ENCODE measurements around the gene C20orf173. TPM values are rescaled to one million over a fixed set of nuclear protein-coding genes. Genes with fewer than 3 reads are reported as not detected.

The C20orf173 gene
- total and polyA plus RNA-seq, 2 of the 13 experiments (the other 11 are each of a cell fraction or from before 2014, with no cell fraction given), result not detected

DNA sequence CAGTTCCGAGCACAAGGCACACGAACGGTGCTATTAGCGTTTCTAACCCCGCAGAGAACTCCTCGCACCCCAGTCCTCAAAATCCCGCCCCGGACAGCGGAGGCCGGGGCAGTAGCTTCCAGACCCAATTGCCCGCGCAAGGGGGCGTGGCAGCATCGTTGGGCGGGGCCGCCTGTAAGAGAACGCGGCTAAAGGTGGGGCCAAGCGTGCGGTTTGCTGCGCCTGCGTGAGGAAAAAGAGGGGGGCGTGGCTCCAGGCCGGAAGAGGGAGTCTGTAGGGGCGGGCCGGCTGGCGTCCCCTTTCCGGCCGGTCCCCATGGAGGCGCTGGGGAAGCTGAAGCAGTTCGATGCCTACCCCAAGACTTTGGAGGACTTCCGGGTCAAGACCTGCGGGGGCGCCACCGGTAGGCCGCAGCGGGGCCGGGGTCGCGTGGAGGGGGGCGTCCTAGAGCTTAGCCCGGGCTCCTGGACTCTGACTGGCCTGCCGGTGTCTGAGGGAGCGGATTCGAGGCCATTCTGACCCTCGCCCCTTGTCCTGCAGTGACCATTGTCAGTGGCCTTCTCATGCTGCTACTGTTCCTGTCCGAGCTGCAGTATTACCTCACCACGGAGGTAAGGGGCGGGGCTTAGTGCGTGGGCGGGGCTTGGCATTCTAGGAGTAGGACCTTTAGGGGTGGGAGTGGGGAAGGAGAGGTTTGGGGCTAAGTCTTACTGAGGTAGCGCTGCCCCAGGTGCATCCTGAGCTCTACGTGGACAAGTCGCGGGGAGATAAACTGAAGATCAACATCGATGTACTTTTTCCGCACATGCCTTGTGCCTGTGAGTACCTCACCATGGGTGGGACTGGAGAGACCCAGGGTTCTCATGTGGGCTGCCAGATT is 12.6 kb upstream of the C20orf173 start, which contains the start of gene ERGIC3 (continued):
- TF ChIP-seq, protein P1, sequence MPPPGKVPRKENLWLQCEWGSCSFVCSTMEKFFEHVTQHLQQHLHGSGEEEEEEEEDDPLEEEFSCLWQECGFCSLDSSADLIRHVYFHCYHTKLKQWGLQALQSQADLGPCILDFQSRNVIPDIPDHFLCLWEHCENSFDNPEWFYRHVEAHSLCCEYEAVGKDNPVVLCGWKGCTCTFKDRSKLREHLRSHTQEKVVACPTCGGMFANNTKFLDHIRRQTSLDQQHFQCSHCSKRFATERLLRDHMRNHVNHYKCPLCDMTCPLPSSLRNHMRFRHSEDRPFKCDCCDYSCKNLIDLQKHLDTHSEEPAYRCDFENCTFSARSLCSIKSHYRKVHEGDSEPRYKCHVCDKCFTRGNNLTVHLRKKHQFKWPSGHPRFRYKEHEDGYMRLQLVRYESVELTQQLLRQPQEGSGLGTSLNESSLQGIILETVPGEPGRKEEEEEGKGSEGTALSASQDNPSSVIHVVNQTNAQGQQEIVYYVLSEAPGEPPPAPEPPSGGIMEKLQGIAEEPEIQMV (CRISPR knock-in tag; IDR thresholded peaks at IDR 0.05; ENCODE audit: low read depth), result no peak
- TF ChIP-seq ZNF18 (CRISPR knock-in tag; IDR thresholded peaks at IDR 0.05; ENCODE audit: insufficient replicate concordance) (peak; percentile 86), STAT5B (CRISPR knock-in tag; IDR thresholded peaks at IDR 0.05) (peak; percentile 82; the same call in 1 of the 2 replicates), EEA1 (CRISPR knock-in tag; IDR thresholded peaks at IDR 0.05; ENCODE audit: borderline replicate concordance) (peak; percentile 95; the same call in 1 of the 2 replicates), ZNF3 (CRISPR knock-in tag; IDR thresholded peaks at IDR 0.05) (no peak), EHMT2 (IDR thresholded peaks at IDR 0.05; ENCODE audit: borderline replicate concordance, low read depth, low read length) (no peak), RFXANK (CRISPR knock-in tag; IDR thresholded peaks at IDR 0.05) (peak; percentile 27; the same call in 1 of the 2 replicates), FOXK1 (CRISPR knock-in tag; IDR thresholded peaks at IDR 0.05; ENCODE audit: borderline replicate concordance, low read depth) (peak; percentile 78; the same call in 1 of the 2 replicates), ZNF350 (CRISPR knock-in tag; IDR thresholded peaks at IDR 0.05; ENCODE audit: borderline replicate concordance, low read depth) (peak; percentile 58; the same call in 1 of the 2 replicates), ZNF256 (CRISPR knock-in tag; conservative IDR thresholded peaks at IDR 0.05) (no peak), UBTF (CRISPR knock-in tag; IDR thresholded peaks at IDR 0.05) (no peak; the same call in none of the 2 replicates), ZNF274 (CRISPR knock-in tag; IDR thresholded peaks at IDR 0.05) (peak; percentile 77), RORA (CRISPR knock-in tag; IDR thresholded peaks at IDR 0.05) (no peak), MTF2 (CRISPR knock-in tag; IDR thresholded peaks at IDR 0.05; ENCODE audit: borderline replicate concordance) (no peak), ZNF766 (CRISPR knock-in tag; IDR thresholded peaks at IDR 0.05; ENCODE audit: borderline replicate concordance) (no peak), TBX2 (CRISPR knock-in tag; IDR thresholded peaks at IDR 0.05; ENCODE audit: borderline replicate concordance) (peak; percentile 94), MTA1 (CRISPR knock-in tag; IDR thresholded peaks at IDR 0.05; ENCODE audit: borderline replicate concordance) (peak; percentile 60; the same call in 1 of the 2 replicates), JDP2 (CRISPR knock-in tag; IDR thresholded peaks at IDR 0.05; ENCODE audit: borderline replicate concordance) (no peak), KAT2B (IDR thresholded peaks at IDR 0.05; ENCODE audit: borderline replicate concordance, low read depth, low read length) (no peak), SP2 (CRISPR knock-in tag; IDR thresholded peaks at IDR 0.05) (peak; percentile 87), SP4 (CRISPR knock-in tag; IDR thresholded peaks at IDR 0.05) (peak; percentile 99), AKAP8 (CRISPR knock-in tag; IDR thresholded peaks at IDR 0.05) (0 out of 2 replicates have a peak, but pooled peaks have one; percentile 75), MIXL1 (CRISPR knock-in tag; IDR thresholded peaks at IDR 0.05) (peak; percentile 3), SMYD3 (CRISPR knock-in tag; IDR thresholded peaks at IDR 0.05) (peak; percentile 72; the same call in 1 of the 2 replicates), ZNF468 (CRISPR knock-in tag; IDR thresholded peaks at IDR 0.05) (no peak), JUNB (CRISPR knock-in tag; IDR thresholded peaks at IDR 0.05; ENCODE audit: borderline replicate concordance) (no peak)
